GM18867 (cell line): ENCODE data around the gene MEOX1.

Experiments
- ATAC-seq: cut with Tn5 transposase; IDR thresholded peaks from one replicate; pipeline ENCODE4 v1.9.1; 2021; ENCODE audit warnings: mild to moderate bottlenecking, moderate library complexity; ENCODE audit not compliant: unreplicated experiment

MEOX1 gene

DNA sequence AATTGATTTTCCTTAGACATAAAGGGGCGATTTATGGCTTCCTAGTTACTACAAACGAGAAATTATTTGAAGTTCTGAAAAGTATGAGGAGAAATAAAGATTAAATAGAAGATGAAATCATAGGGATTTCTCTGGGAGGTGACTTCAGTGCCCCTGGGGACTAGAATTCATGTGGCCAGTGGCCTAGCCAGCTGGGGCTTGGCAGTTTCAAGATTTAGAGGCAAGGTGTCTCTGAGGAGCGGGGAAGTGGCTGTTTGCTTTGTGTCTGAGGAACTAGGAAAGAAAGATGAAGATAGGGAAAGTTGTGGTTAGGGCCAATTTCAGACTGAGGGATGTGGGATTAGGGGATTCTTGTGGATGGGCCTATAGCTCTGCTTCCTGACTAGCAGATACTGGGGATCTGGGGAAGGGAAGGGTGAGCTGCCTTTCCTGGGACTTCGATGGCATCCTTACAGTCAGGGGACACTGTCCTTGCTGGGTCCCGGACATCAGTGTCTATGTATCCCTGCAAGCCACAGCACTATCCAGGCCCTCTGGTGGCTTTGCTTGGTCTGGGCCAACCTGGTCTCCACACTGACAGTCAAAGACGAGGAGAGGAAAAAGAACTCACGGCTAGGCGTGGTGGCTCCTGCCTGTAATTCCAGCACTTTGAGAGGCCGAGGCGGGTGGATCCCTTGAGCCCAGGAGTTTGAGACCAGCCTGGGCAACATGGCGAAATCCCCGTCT, 22.4 kb upstream of the MEOX1 start:
- no peak for ATAC-seq

GRCh38 chr17:43680461-43680860, 18.7 kb upstream of the MEOX1 start:
- ATAC-seq, result no peak

GRCh38 chr17:43679911-43680310, 18.2 kb upstream of the MEOX1 start:
- ATAC-seq, result no peak

DNA sequence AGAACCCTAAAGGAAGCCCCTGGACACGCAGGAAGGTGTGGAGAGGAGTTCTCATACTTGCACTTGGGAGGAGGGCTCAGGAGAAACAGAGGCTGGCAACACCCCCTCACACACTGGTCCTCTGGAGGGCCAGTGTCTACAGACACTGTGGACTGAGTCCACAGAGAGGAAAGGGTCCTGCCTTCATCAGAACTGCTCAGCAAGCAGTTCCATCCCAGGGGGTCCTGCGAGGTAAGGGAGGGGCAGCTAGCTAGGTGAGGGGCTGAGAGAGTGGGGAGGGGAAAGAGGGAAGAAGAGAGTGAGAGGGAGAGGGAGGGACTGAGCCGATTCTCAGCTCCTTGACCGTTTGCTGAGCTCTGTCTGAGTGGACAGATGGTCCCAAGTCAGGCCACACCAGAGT, 17.7 kb upstream of the MEOX1 start:
- ATAC-seq, result no peak

DNA sequence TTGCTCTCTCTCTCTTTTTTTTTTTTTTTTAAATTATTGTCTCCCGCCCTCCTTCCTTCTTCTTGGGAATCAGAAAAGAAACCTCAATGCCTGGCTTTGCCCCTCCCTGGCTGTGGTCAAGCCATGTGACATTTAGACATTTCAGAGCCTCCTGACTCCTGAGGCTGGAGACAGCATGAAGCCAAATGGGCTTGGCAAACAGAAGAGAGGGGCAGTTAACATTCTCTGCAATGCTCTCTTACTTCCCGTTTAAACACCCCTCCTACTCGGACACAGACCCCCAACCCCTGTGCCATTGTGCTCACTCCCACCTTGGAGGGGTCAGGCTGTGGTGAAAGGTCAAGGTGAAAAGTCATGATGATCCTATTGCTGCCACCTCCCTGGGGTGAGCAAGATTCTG, 14.7 kb upstream of the MEOX1 start:
- no peak for ATAC-seq

GRCh38 chr17:43674394-43674793, 12.7 kb upstream of the MEOX1 start:
- no peak for ATAC-seq

GRCh38 chr17:43673516-43674323, 12.0 kb upstream of the MEOX1 start:
- no peak for ATAC-seq

DNA sequence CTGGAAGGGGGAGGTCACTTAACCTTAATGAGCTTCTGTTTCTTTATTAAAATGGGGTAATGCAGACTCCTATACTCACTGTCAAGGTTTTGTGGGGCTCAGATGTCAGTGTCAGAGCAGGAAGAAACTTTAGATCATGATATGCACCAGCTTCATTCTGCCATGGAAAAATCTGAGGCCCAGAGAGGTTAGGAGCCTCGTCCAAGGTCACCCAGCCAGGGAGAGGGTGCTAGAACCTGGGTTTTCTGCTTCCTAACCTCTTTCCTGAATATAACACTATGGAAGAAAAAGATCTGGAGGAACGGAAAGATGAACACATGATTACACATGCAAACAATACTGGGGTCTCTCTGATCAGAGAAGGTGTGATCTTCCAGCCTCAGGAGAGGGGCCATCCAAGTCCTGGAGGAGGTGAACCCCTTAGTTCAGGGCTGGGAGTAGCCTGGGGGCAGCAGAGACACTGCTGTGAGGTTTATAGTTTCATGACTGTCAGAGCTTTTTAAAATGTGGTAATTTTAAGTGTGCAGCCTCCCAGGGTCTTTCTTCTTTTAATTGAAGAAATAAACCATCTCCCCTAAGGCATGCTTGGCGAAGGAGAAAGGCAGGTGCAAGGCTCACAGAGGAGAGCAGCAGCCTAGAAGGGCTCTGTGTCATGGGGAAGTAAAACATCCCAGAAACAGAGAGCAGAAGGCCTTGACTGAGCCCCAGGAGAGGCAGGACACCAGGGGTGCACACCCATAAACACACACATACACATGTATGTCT, 10.2 kb upstream of the MEOX1 start:
- ATAC-seq, result no peak

GRCh38 chr17:43671031-43671692, 9.4 kb upstream of the MEOX1 start:
- no peak for ATAC-seq

DNA sequence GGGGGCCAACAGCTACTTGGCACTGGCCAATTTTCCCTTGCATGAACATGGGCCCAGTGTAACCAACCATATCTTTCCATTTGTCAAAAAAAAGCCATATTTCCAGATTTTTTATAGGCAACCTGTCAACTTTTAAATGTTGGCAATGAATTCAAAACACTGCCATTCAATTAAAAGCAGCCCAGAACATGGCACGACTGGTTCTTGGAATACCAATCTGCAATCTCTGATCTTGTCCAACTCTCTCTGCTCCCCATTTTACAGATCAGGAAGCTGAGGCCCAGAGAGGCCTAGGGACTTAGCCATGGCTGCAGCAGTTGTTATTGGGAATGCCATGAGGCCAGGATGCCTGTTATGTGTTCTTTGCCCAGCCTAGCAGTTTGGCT, 8.9 kb upstream of the MEOX1 start:
- no peak for ATAC-seq

DNA sequence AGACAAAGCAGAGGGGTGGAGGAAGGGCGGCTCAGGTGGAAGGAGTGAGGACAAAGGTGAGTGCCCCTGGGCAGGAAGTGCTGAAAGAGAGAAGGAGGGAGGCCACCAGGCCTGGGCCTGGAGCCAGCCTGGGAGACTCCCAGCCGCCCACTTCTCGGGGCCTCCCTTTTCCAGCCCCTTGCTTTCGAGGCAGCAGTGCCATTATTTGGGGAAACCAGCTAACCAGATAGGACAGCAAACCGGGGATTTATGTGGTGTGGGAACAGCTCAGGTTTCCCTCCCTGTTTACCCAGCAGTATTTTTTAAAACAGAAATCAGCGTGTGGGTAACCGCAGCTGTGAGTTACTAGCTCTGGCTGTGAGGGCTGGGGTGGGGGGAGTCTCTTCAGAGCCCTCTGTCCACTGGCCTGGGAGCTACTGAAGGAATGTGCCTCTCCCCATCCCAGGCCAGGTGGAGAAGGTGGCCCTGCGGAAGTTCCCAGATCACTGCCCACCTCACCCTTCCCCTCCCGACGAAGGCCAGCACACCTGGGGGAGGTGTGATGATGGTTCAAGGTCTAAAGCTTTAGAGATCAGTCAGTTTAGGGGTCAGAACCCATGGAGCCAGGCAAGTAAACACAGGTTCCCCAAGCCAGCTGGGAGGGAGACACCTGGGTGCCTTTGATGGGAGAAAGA, 8.4 kb upstream of the MEOX1 start:
- ATAC-seq, result no peak

DNA sequence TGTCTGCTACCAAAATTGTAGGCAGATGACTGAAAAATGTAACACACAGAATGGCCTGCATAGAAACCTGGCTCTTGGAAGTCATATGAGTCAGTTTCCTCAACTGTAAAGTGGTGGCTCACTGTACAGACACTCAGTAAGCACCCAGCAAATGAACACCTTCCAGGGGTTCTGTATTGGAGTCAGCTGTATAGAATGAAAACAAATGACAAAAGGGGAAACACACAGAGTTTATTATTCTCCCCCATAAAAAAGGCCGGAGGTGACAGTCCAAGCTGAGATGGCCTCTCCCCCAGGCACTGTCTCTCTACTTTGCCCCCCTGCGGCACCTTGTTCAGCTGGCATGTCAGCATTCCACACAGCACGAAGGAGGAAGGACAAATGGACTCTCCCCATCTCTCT, 6.2 kb upstream of the MEOX1 start:
- no peak for ATAC-seq

GRCh38 chr17:43667506-43667905, 5.8 kb upstream of the MEOX1 start:
- no peak for ATAC-seq

DNA sequence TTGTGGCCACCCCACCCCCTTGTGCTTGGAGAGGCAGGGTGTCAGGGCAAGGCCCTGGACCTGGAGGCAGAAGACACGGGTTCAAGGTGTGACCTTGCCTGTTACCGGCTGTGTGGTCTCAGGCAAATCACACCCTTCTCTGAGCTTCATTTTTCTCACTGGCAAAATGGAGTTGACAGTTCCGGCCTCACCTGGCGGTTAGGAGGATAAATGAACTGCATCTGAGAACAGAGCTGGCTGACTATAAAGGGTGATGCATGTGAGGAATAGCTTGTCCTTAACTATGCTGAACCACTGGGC, 4.2 kb upstream of the MEOX1 start:
- ATAC-seq, result no peak

- no peak for ATAC-seq
These were observed 3.6 kb upstream of the MEOX1 start for GRCh38 chr17:43665084-43665936.

DNA sequence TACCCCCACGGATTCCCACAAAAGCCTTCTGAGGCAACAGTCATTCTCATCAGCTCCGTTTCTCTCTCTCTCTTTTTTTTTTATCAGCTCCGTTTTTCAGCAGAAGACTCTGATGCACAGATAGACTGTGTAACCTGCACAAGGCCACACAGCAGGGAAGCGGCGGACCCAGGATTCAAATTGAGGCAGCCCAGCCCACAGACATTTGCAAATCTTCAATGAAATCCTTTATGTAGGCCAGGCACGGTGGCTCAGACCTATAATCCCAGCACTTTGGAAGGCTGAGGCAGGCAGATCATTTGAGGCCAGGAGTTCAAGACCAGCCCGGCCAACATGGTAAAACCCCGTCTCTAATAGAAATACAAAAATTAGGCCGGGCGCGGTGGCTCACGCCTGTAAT, 2.4 kb upstream of the MEOX1 start:
- ATAC-seq, result no peak

- no peak for ATAC-seq
These were observed 1.7 kb upstream of the MEOX1 start for GRCh38 chr17:43663383-43663782.

DNA sequence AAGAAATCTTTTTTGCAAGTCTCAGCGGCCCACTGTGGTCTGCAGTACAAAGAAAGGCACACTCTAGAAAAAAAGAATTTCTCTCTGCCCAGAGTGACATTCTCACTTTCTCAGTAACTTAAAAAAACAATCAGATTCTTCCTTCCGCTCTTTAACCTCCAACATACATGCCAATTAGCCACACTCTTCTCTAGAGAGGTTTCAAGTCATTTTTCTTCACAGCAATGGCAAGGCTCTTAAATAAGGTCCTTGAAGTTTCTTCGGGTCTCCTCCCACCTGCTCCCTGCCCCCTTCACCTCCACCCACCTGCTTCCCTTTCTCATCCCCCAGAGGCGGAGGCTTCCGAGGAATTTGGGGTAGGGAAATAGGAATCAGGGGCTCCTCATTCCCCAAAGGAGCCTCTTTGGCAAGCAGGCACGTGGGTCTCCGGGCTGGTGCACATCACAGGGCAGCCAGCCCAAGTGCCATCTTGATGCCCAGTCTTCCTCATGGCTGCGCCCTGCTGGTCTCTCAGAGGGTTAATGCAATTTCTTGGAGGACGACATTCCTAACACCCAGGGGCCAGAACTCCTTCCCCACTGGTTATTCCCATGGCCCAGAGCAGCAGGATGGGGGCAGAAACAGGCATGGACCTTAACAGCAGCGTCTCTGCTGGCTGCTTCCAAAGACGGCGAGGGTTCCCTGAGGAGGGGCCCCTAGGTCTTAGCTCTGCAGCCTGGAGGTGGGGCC, 855 bp upstream of the MEOX1 start:
- ATAC-seq, result no peak

DNA sequence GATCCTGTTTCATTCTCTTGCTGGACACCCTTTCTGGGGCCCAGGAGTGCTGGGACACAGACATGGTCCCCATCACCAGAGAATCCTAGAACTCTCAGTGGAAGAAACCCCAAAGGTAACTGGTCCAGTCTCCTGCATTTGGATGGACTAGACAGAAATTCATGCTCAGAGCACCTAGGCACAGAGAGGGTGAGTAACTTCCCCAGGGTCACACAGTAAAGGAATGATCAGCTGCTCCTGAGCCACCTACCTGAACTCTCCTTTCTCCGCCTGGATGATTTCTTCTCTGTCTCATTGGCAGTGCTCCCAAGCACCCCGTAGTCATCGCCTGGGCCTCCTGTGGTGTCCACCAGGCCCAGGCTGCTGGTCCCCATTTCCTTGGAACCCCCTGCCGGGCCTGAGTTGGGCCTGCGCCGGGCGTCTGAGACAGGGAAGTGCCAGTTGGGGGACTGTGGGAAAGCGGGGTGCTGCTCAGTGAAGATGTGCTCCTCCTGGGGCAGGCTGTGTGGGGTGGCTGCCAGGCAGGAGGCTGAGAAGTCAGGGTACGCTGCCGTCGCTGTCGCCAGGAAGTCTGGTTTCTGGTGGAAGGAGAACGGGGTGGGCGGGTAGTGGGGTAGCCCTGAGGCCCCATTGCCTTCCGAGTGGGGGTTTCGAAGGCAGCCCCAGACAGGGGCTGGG, 767 bp downstream of the MEOX1 start:
- no peak for ATAC-seq
